Erythroblast (primary cell): ENCODE measurements around the gene XPO5.

Source experiments
- GATA1 ChIP-seq: IDR thresholded peaks from 2 replicates; pipeline ENCODE4 v1.6.1; 2011; ENCODE audit warnings: low read depth, mild to moderate bottlenecking, control low read depth, low read length, moderate library complexity
- POLR2A ChIP-seq: IDR thresholded peaks from 2 replicates; pipeline ENCODE4 v1.6.1; 2011; ENCODE audit warnings: mild to moderate bottlenecking, low read length

DNA sequence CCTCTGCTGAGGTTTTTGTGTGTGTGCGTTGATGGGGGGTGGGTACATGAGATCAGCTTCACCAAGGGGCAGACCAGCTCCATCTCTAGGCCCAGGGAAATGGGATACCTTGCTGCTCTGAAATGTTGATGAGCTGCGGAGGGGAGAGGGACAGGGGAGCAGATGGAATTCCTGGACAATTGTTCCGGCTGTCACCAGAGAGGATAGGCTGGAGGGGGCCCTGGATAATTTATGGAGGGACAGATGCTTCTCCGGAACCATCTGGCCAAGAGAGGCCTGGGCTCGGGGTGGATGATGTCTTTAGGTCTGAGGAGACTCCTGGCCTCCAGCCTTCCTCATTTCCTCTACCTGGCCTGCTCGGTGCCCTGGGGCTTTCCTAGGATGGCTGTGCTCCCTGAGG lies 100.3 kb downstream of the XPO5 start:
- no peak for TF ChIP-seq POLR2A
- TF ChIP-seq GATA1: no peak
